D341Med (cell line): Measurements from ENCODE around the gene BRICD5.
"Not testable (repeated sequence)": the region's sequence is repeated elsewhere in the genome, so short reads cannot be mapped to it uniquely, and the experiment has no call there.

Source experiments
- DNase-seq: peaks from one replicate; pipeline ENCODE4 v3.0.0; 2012; ENCODE audit warnings: low spot score

Gene BRICD5

GRCh38 chr16:2210386-2211365 is at the start of gene BRICD5:
TSS of gene BRICD5 (minus strand) at chr16:2210863. CDS start at chr16:2210833, 30 bp downstream.
- no peak for DNase-seq

GRCh38 chr16:2260250-2260649 is 49.6 kb upstream of the BRICD5 start:
- no peak for DNase-seq

- DNase-seq = not testable (repeated sequence)
These were observed 47.9 kb upstream of the BRICD5 start for GRCh38 chr16:2258530-2258929.

GRCh38 chr16:2257726-2258125 is 47.1 kb upstream of the BRICD5 start:
- peak; percentile 5 for DNase-seq

- DNase-seq = peak; percentile 2
These were observed 46.0 kb upstream of the BRICD5 start for GRCh38 chr16:2256531-2257140.

- no peak for DNase-seq
These were observed 42.6 kb upstream of the BRICD5 start for GRCh38 chr16:2253293-2253692.

- no peak for DNase-seq
These were observed 42.1 kb upstream of the BRICD5 start for GRCh38 chr16:2252806-2253148.

- peak; percentile 97 for DNase-seq
These were observed 40.8 kb upstream of the BRICD5 start, which contains the start of gene ECI1 for GRCh38 chr16:2251296-2252111. TSS of gene ECI1 (minus strand) at chr16:2251587. CDS start at chr16:2251566, 21 bp downstream.

- DNase-seq = no peak
These were observed 40.1 kb upstream of the BRICD5 start for GRCh38 chr16:2250652-2251295.

- peak; percentile 60 for DNase-seq
These were observed 35.7 kb upstream of the BRICD5 start for GRCh38 chr16:2246301-2246885.

GRCh38 chr16:2244926-2245795 is 34.5 kb upstream of the BRICD5 start:
- DNase-seq = peak; percentile 17

- peak; percentile 40 for DNase-seq
These were observed 33.6 kb upstream of the BRICD5 start for GRCh38 chr16:2244301-2244700.

GRCh38 chr16:2243781-2244180 is 33.1 kb upstream of the BRICD5 start:
- DNase-seq = peak; percentile 21

- DNase-seq = peak; percentile 32
These were observed 32.4 kb upstream of the BRICD5 start for GRCh38 chr16:2243031-2243528.

GRCh38 chr16:2242598-2242997 is 31.9 kb upstream of the BRICD5 start:
- peak; percentile 20 for DNase-seq

- DNase-seq = not testable (repeated sequence)
These were observed 29.7 kb upstream of the BRICD5 start for GRCh38 chr16:2240331-2240730.

- DNase-seq = peak; percentile 38
These were observed 28.4 kb upstream of the BRICD5 start for GRCh38 chr16:2238838-2239675.

GRCh38 chr16:2238150-2238837 is 27.6 kb upstream of the BRICD5 start:
- DNase-seq = peak; percentile 37
